HepG2 (cell line): ENCODE measurements around the gene CCL22. TPM values are rescaled to one million over a fixed set of nuclear protein-coding genes. Genes with fewer than 3 reads are reported as not detected.

ENCODE experiments used
- ATAC-seq: fragments of 200-7000 bp; cut with Tn5 transposase; 3 replicates; pipeline ENCODE4 v1.9.1; 2020; ENCODE audit warnings: mild to moderate bottlenecking, moderate library complexity
- BruUV-seq: library from RNA; stranded (reverse); fragments of 400-500 nt; replicated peaks from 2 replicates; lab custom pipeline; 2021; lab: Mats Ljungman, UMichigan
- CTCF ChIA-PET: fragments of 300-600 bp; formaldehyde crosslinking; extraction: SDS; loops from one replicate; lab custom pipeline; 2021; ENCODE audit warnings: low total read pairs, inconsistent platforms, low intra/inter-chr PET ratio; lab: Yijun Ruan, JAX
- POLR2A ChIA-PET: fragments of 350-600 bp; sonication (Branson Sonifier 250); formaldehyde crosslinking; loops from one replicate; lab custom pipeline; 2020; ENCODE audit warnings: antibody characterized with exemption, inconsistent platforms; lab: Yijun Ruan, JAX
- DNase-seq: peaks from one replicate; pipeline ENCODE4 v3.0.0-alpha.2; 2015; ENCODE audit warnings: low spot score
- FAIRE-seq: peaks from 3 replicates; lab custom pipeline; 2011; peaks lifted over from hg19 to GRCh38; lab: Jason Lieb, UNC
- H2AFZ ChIP-seq: one replicate; pipeline ENCODE4 v1.6.1; 2011; ENCODE audit warnings: low read length, inconsistent platforms
- H3K27ac ChIP-seq: fragments of 300-600 bp; 3 replicates; pipeline ENCODE4 v1.8.0; 2011; ENCODE audit warnings: mixed run types, mild to moderate bottlenecking, mixed read lengths, low read length, inconsistent platforms; ENCODE audit not compliant: insufficient read depth; ENCODE audit errors: extremely low read length
- H3K27me3 ChIP-seq, 2 experiments: fragments of 200-600 bp in 1 of 2; 2 replicates in 1 of 2; 3 replicates in 1 of 2; pipeline versions ENCODE4 v1.6.0 to v1.8.0; 2011; ENCODE audit warnings: low read length in 2 of 2, mild to moderate bottlenecking in 2 of 2, moderate library complexity in 2 of 2, inconsistent platforms in 1 of 2; ENCODE audit not compliant: insufficient read depth in 2 of 2, control insufficient read depth in 1 of 2
- H3K36me3 ChIP-seq, 2 experiments: fragments of 200-600 bp in 1 of 2; replicated peaks in 1 of 2; 2 replicates in 1 of 2; 3 replicates in 1 of 2; pipeline versions ENCODE4 v1.5.1 to v1.8.0; 2011; ENCODE audit warnings: low read length in 2 of 2, inconsistent platforms in 1 of 2; ENCODE audit not compliant: insufficient read depth in 2 of 2, control insufficient read depth in 1 of 2
- H3K4me1 ChIP-seq: 2 replicates; pipeline ENCODE4 v1.5.1; 2012; ENCODE audit warnings: low read length, inconsistent platforms; ENCODE audit not compliant: insufficient read depth
- H3K4me2 ChIP-seq: 2 replicates; pipeline ENCODE4 v1.6.0; 2011; ENCODE audit warnings: low read depth, low read length, inconsistent platforms
- H3K4me3 ChIP-seq, 3 experiments: fragments of 200-600 bp in 1 of 3; sonication (generic), shearing (Covaris generic) in 1 of 3; replicated peaks in 1 of 3; 2 replicates each; pipeline ENCODE4 v1.5.1; 2011 to 2016; ENCODE audit warnings: low read length in 3 of 3, inconsistent platforms in 2 of 3, low read depth in 2 of 3, mild to moderate bottlenecking in 2 of 3, control low read depth in 1 of 3, mixed read lengths in 1 of 3; ENCODE audit not compliant: insufficient read depth in 1 of 3
- H3K79me2 ChIP-seq: one replicate; pipeline ENCODE4 v1.6.1; 2011; ENCODE audit warnings: low read length, inconsistent platforms; ENCODE audit not compliant: insufficient read depth
- H3K9ac ChIP-seq: 2 replicates; pipeline ENCODE4 v1.6.0; 2011; ENCODE audit warnings: mild to moderate bottlenecking, low read depth, low read length, inconsistent platforms; ENCODE audit not compliant: insufficient read depth
- H3K9me3 ChIP-seq: 2 replicates; pipeline ENCODE4 v1.5.1; 2012; ENCODE audit warnings: mild to moderate bottlenecking, low read length
- H4K20me1 ChIP-seq: 2 replicates; pipeline ENCODE4 v1.6.0; 2011; ENCODE audit warnings: inconsistent platforms, mild to moderate bottlenecking, low read length, moderate library complexity; ENCODE audit not compliant: insufficient read depth
- MED1 ChIP-seq: sonication (generic); formaldehyde crosslinking; IDR thresholded peaks from 2 replicates; pipeline ENCODE4 v1.4.0; 2020; ENCODE audit warnings: missing genetic modification reagents
- MZF1 ChIP-seq: sonication (generic); formaldehyde crosslinking; IDR thresholded peaks from 2 replicates; pipeline ENCODE4 v1.8.1; 2023; ENCODE audit warnings: mild to moderate bottlenecking, missing genetic modification reagents, borderline replicate concordance
- RFXAP ChIP-seq: sonication (generic); formaldehyde crosslinking; IDR thresholded peaks from 2 replicates; pipeline ENCODE4 v1.4.0; 2020; ENCODE audit warnings: missing genetic modification reagents, borderline replicate concordance
- ZBED4 ChIP-seq: sonication (generic); formaldehyde crosslinking; IDR thresholded peaks from 2 replicates; pipeline ENCODE4 v1.4.0; 2020; ENCODE audit warnings: missing genetic modification reagents, borderline replicate concordance
- ZNF574 ChIP-seq: sonication (generic); formaldehyde crosslinking; IDR thresholded peaks from 2 replicates; pipeline ENCODE4 v1.4.0; 2020; ENCODE audit warnings: missing genetic modification reagents
- WGBS: methylation state at CpG from one replicate; pipeline ENCODE4 v1.1.6; 2017; ENCODE audit warnings: low lambda C conversion rate; 5-methylcytosine and 5-hydroxymethylcytosine counted together
- in situ Hi-C: cut with HindIII; loops from 2 replicates; pipeline ENCODE4 v1.10.0; 2017; ENCODE audit warnings: low pct_unique_long_range_greater_than_20kb; ENCODE audit not compliant: extremely low pct_ligation_motif_present
- intact Hi-C: fragments of 100-400 bp; cut with micrococcal nuclease; formaldehyde crosslinking; loops from one replicate; pipeline ENCODE4 v1.10.0; 2022; ENCODE audit not compliant: unreplicated experiment
- polyA plus RNA-seq, 8 experiments: library from polyadenylated mRNA; depleted of rRNA in 3 of 8; stranded (reverse) in 7 of 8; unstranded in 1 of 8; fragments of >200 nt; fragmentation: Illumina TruSeq in 4 of 8; extraction: Trizol in 4 of 8; gene quantifications; 2 replicates each; pipeline versions ENCODE4 v1.2.1 to v1.2.3, GENCODE V29; 2011 to 2016; ENCODE audit warnings: low read depth in 4 of 8, missing spikeins in 1 of 8, mixed read lengths in 1 of 8; ENCODE audit not compliant: insufficient read depth in 1 of 8
- total RNA-seq, 5 experiments: library from RNA; depleted of rRNA; stranded (reverse); fragments of >200 nt; fragmentation: Illumina TruSeq; extraction: Trizol; gene quantifications; 2 replicates each; pipeline ENCODE4 v1.2.3, GENCODE V29; 2016; ENCODE audit warnings: low read depth in 1 of 5

Gene CCL22
- total and polyA plus RNA-seq, 2 of the 13 experiments (the other 11 are each of a cell fraction or from before 2014, with no cell fraction given): not detected

DNA sequence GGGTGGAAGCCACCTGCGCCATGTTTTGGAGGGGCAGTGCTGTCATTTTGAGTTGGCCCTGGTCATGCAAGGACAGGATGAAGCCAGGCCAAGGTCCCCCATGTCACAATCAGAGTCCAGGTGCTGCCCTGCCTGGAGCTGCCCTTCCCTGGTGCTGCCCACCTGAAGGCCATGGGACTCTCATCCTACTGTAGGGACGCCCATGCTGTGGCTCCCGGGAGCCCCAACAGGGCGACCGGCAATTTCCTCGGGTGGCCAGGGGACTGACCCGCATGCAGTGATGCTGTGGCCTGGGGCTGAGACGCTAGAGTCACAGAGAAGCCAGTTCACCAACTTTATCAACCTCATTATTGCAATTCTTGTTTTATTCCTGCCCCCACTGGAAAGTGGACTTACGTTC is 54.0 kb downstream of the CCL22 start (continued):
- TF ChIP-seq ZBED4 (CRISPR knock-in tag) (no peak), RFXAP (CRISPR knock-in tag) (no peak), MED1 (CRISPR knock-in tag) (no peak), ZNF574 (no peak)

DNA sequence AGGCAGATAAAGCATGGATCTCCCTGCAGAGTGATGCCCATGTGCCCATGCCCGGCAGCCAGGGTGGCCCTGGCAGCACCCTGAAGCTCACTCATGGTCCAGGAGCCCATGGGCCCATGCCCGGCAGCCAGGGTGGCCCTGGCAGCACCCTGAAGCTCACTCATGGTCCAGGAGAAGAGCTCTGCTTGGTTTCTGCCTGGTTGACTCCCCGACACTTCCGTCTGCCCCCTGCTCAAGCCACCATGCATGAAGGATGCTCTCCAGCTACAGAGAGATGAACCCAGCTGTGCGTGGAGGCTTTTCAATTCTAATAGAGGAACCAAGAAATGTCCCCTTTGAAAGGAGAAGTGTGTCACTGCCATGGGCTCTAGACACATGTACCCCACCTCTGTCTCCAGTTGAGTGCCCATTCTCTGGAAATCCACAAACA is 54.7 kb downstream of the CCL22 start:
- in situ Hi-C loops: no loop called here
- Histone ChIP-seq H3K4me2 (no peak overlapping the region), H3K4me1 (peaks cover 46% of the 10 kb centered on the region), H4K20me1 (no peaks in the 10 kb centered on the region), H3K27ac (no peak overlapping the region), H3K9ac (no peak overlapping the region), H3K9me3 (no peaks in the 10 kb centered on the region), H3K36me3 (no peaks in the 10 kb centered on the region), H3K27me3 (peaks cover 10 to 55% of the 10 kb centered on the region in 2 experiments; a peak in 4 of 5 replicates), H3K4me3 (no peak overlapping the region), H2AFZ (no peak overlapping the region), H3K79me2 (no peaks in the 10 kb centered on the region)
- TF ChIP-seq MZF1 (CRISPR knock-in tag): no peak
- whole genome bisulfite sequencing: 55% methylated on average over 3 of the region's 5 CpGs
- no peak for DNase-seq
- no TSS peak for BruUV-seq
- no peak for ATAC-seq
- intact Hi-C loops: loop anchor here (10.0 kb wide), 1 partner anchor 329 kb away; no protein-coding TSS in a partner anchor
- ChIA-PET POLR2A (interaction anchor here (0.6 to 2.2 kb wide), 2 partner anchors 41 to 109 kb away, joined by 4 to 7 read pairs; partner anchors contain the start of gene CX3CL1), CTCF (no interaction called here)
- no peak for FAIRE-seq
